Endodermal cell (in vitro differentiated cells): ENCODE measurements around the gene LYAR. TPM values are rescaled to one million over a fixed set of nuclear protein-coding genes. Genes with fewer than 3 reads are reported as not detected.

ENCODE experiments used
- DNase-seq: peaks from one replicate; pipeline ENCODE4 v3.0.0-alpha.2; 2017
- H3K27ac ChIP-seq: 2 replicates; pipeline ENCODE4 v1.5.1; 2013; ENCODE audit warnings: mild to moderate bottlenecking, low read depth, low read length, moderate library complexity
- H3K27me3 ChIP-seq: 2 replicates; pipeline ENCODE4 v1.6.1; 2013; ENCODE audit warnings: mild to moderate bottlenecking, low read length, moderate library complexity; ENCODE audit not compliant: insufficient read depth, control insufficient read depth, poor library complexity, severe bottlenecking
- H3K36me3 ChIP-seq: 2 replicates; pipeline ENCODE4 v1.7.0; 2013; ENCODE audit warnings: mild to moderate bottlenecking, low read length, moderate library complexity; ENCODE audit not compliant: control insufficient read depth, insufficient read depth
- H3K4me1 ChIP-seq: one replicate; pipeline ENCODE4 v1.7.0; 2013; ENCODE audit warnings: low read length; ENCODE audit not compliant: control insufficient read depth, insufficient read depth
- H3K4me3 ChIP-seq: 2 replicates; pipeline ENCODE4 v1.5.1; 2013; ENCODE audit warnings: mild to moderate bottlenecking, low read length, moderate library complexity
- H3K9ac ChIP-seq: 2 replicates; pipeline ENCODE4 v1.6.1; 2013; ENCODE audit warnings: mild to moderate bottlenecking, low read length, moderate library complexity; ENCODE audit not compliant: poor library complexity, severe bottlenecking; ENCODE audit errors: extremely low read depth
- H3K9me3 ChIP-seq: 2 replicates; pipeline ENCODE4 v1.6.1; 2013; ENCODE audit warnings: mild to moderate bottlenecking, low read length, moderate library complexity; ENCODE audit not compliant: control insufficient read depth
- H3K27ac Mint-ChIP-seq: 2 replicates; pipeline ENCODE4 v1.8.0; 2020; ENCODE audit warnings: mixed read lengths
- H3K27me3 Mint-ChIP-seq: 2 replicates; pipeline ENCODE4 v1.8.0; 2021; ENCODE audit warnings: mild to moderate bottlenecking, mixed read lengths; ENCODE audit not compliant: insufficient read depth
- H3K36me3 Mint-ChIP-seq: 2 replicates; pipeline ENCODE4 v1.8.0; 2020; ENCODE audit warnings: low read depth, mixed read lengths
- H3K4me1 Mint-ChIP-seq: 2 replicates; pipeline ENCODE4 v1.8.0; 2020; ENCODE audit warnings: mixed read lengths
- H3K4me3 Mint-ChIP-seq: 2 replicates; pipeline ENCODE4 v1.8.0; 2020; ENCODE audit warnings: mild to moderate bottlenecking, moderate library complexity, mixed read lengths
- H3K9me3 Mint-ChIP-seq: 2 replicates; pipeline ENCODE4 v1.8.0; 2020; ENCODE audit warnings: mild to moderate bottlenecking, mixed read lengths
- CTCF ChIP-seq: fragments of 200-600 bp; sonication (generic); conservative IDR thresholded peaks from 2 replicates; pipeline ENCODE4 v1.5.0; 2021; ENCODE audit warnings: antibody characterized with exemption, mild to moderate bottlenecking
- WGBS, 2 experiments: methylation state at CpG; one replicate each; pipeline versions ENCODE4 v1.1.5 to v1.1.7; 2013; ENCODE audit warnings: missing lambda C conversion rate in 2 of 2, mixed read lengths in 1 of 2; ENCODE audit not compliant: insufficient coverage in 1 of 2, insufficient read length in 1 of 2; 5-methylcytosine and 5-hydroxymethylcytosine counted together
- total RNA-seq, 2 donors: library from RNA; stranded (reverse); fragmentation: NEBNext Ultra II Directional in 1 of 2; extraction: Animal tissue kit (Norgen Biotek cat#: 25700) in 1 of 2; gene quantifications; 2 replicates in 1 of 2; 3 replicates in 1 of 2; pipeline ENCODE4 v1.2.1, GENCODE V29; 2021

The LYAR gene
- total RNA-seq, 2 donors from 2014 or later = 23.7 to 26.3 TPM

- Mint-ChIP-seq H3K27ac (no peak overlapping the region), H3K4me3 (no peak overlapping the region), H3K4me1 (peaks cover 2% of the 10 kb centered on the region), H3K9me3 (no peaks in the 10 kb centered on the region), H3K36me3 (peaks cover 17% of the 10 kb centered on the region), H3K27me3 (no peaks in the 10 kb centered on the region)
- 88 to 93% methylated on average over 5 of the region's 5 CpGs for WGBS, 2 experiments
- no peaks in the 10 kb centered on the region for H3K27me3 ChIP-seq
- no peak overlapping the region for H3K27ac ChIP-seq
- H3K4me1 ChIP-seq = no peaks in the 10 kb centered on the region
- no peak for TF ChIP-seq CTCF
- H3K36me3 ChIP-seq = peaks cover 7% of the 10 kb centered on the region
- no peak for DNase-seq
- H3K9ac ChIP-seq = no peak overlapping the region
- H3K4me3 ChIP-seq = no peak overlapping the region
- peaks cover 6% of the 10 kb centered on the region for H3K9me3 ChIP-seq
These were observed 6.4 kb upstream of the LYAR start for GRCh38 chr4:4296283-4296846.

GRCh38 chr4:4293279-4293678 is 3.3 kb upstream of the LYAR start:
- WGBS, 2 experiments = 93% methylated on average over 3 of the region's 3 CpGs
- Histone ChIP-seq H3K36me3 (no peaks in the 10 kb centered on the region), H3K27me3 (no peaks in the 10 kb centered on the region), H3K9ac (no peak overlapping the region), H3K27ac (no peak overlapping the region), H3K4me3 (no peak overlapping the region), H3K9me3 (peaks cover 6% of the 10 kb centered on the region), H3K4me1 (peaks cover 4% of the 10 kb centered on the region)
- H3K27ac Mint-ChIP-seq = no peak overlapping the region
- no peak for TF ChIP-seq CTCF
- peaks cover 18% of the 10 kb centered on the region for H3K4me1 Mint-ChIP-seq
- no peak for DNase-seq
- no peak overlapping the region for H3K4me3 Mint-ChIP-seq
- no peaks in the 10 kb centered on the region for H3K27me3 Mint-ChIP-seq
- H3K36me3 Mint-ChIP-seq = peaks cover 17% of the 10 kb centered on the region
- H3K9me3 Mint-ChIP-seq = no peaks in the 10 kb centered on the region

GRCh38 chr4:4289597-4289940 is 385 bp downstream of the LYAR start:
- peak overlapping the region; percentile 94 for H3K27ac Mint-ChIP-seq
- no peak for TF ChIP-seq CTCF
- peaks cover 12% of the 10 kb centered on the region for H3K36me3 Mint-ChIP-seq
- Histone ChIP-seq H3K36me3 (peaks cover 17% of the 10 kb centered on the region), H3K4me3 (peak overlapping the region; percentile 88), H3K27ac (no peak overlapping the region), H3K27me3 (no peaks in the 10 kb centered on the region), H3K9ac (peak overlapping the region; percentile 42), H3K4me1 (peaks cover 4% of the 10 kb centered on the region), H3K9me3 (no peaks in the 10 kb centered on the region)
- peak overlapping the region; percentile 95 for H3K4me3 Mint-ChIP-seq
- H3K4me1 Mint-ChIP-seq = peaks cover 18% of the 10 kb centered on the region
- H3K27me3 Mint-ChIP-seq = no peaks in the 10 kb centered on the region
- DNase-seq = no peak
- no peaks in the 10 kb centered on the region for H3K9me3 Mint-ChIP-seq
- WGBS, 2 experiments = 0 to 1% methylated on average over 3 to 10 of the region's 10 CpGs
